ENCODE results near the gene IRX2. TPM values are rescaled to one million over a fixed set of nuclear protein-coding genes. Genes with fewer than 3 reads are reported as not detected.
A peak's percentile ranks its signal among the peaks of the same experiment; 100 is the strongest.

Gene IRX2
- total RNA-seq, 2 experiments from 2014 or later: not detected

GRCh38 chr5:2762744-2763532 lies 11.5 kb upstream of the IRX2 start:
- H3K9me3 Mint-ChIP-seq: no peaks in the 10 kb centered on the region
- H3K4me1 Mint-ChIP-seq (ENCODE audit: low read depth): no peaks in the 10 kb centered on the region
- peaks cover 9% of the 10 kb centered on the region for H3K27me3 Mint-ChIP-seq
- ChIA-PET CTCF (no interaction called here), POLR2A (no interaction called here)
- H3K4me3 Mint-ChIP-seq: no peak overlapping the region
- no peak overlapping the region for H3K27ac Mint-ChIP-seq
- DNase-seq: no peak
- intact Hi-C loops (cut with micrococcal nuclease): no loop called here
- H3K36me3 Mint-ChIP-seq: no peaks in the 10 kb centered on the region

GRCh38 chr5:2761921-2762488 lies 10.5 kb upstream of the IRX2 start:
- DNase-seq: no peak
- ChIA-PET CTCF (no interaction called here), POLR2A (no interaction called here)
- no peaks in the 10 kb centered on the region for H3K9me3 Mint-ChIP-seq
- intact Hi-C loops (cut with micrococcal nuclease): no loop called here
- H3K36me3 Mint-ChIP-seq: no peaks in the 10 kb centered on the region
- no peaks in the 10 kb centered on the region for H3K4me1 Mint-ChIP-seq (ENCODE audit: low read depth)
- no peak overlapping the region for H3K4me3 Mint-ChIP-seq
- no peak overlapping the region for H3K27ac Mint-ChIP-seq
- H3K27me3 Mint-ChIP-seq: peaks cover 17% of the 10 kb centered on the region

DNA sequence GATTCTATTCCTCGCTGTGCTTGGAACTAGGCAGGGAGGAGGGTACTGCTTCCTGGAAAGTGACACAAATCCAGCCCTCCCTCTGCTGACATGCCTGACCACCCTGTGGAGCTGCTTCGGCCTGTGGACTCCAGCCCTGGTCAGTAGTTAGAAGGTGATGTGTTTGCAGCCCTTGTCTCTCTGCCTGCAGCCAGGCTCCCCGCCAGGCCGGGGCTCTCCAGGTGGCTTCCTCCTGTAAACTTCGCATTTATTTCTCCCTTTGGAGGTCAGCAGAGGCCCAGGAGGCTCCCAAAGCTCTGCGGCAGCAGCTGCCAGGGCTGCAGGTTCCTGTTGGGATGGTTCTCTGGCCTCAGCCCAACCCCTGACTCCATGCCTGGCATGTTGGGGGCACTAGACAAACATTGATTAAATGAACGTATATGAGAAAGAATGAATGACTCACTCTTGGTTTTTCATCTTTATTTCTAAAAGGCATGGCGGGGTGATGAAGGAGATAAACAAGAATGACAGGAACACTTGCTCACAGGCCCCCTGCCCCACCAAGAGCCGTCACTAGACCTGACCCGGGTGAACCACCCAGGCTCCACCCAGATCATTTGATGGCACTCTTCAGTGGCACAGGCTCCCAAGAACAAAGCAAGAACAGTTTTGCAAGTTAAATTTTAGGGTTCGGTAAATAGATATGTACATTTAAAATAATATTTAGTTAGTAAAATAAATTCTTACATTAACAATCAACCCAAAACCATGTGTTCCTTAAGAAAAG lies 8.4 kb upstream of the IRX2 start:
- intact Hi-C loops (cut with micrococcal nuclease): no loop called here
- CTCF ChIA-PET: no interaction called here

DNA sequence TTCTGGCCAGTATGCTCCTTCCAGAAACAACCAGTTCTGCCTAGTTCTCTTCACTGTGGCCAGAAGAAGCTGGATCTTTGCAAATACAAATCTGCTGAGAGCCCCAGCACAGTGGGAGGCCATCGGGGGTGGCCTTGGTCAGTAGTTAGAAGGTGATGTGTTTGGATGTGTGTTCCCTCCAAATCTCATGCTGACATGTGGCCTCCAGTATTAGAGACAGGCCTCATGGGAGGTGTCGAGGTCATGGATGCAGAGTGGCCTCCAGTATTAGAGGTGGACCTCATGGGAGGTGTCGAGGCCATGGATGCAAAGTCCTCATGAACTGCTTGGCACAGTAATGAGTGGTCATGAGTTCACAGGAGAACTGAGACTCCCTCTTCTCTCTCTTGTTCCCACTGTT lies 7.6 kb upstream of the IRX2 start:
- no peaks in the 10 kb centered on the region for H3K36me3 Mint-ChIP-seq
- CTCF ChIA-PET: no interaction called here
- DNase-seq: no peak
- H3K4me3 Mint-ChIP-seq: no peak overlapping the region
- H3K27me3 Mint-ChIP-seq: peaks cover 37% of the 10 kb centered on the region
- no peaks in the 10 kb centered on the region for H3K9me3 Mint-ChIP-seq
- H3K4me1 Mint-ChIP-seq (ENCODE audit: low read depth): peaks cover 12% of the 10 kb centered on the region
- intact Hi-C loops (cut with micrococcal nuclease): no loop called here
- POLR2A ChIA-PET: no interaction called here
- no peak overlapping the region for H3K27ac Mint-ChIP-seq

More for the DNA sequence above, 8.4 kb upstream of the IRX2 start:
- POLR2A ChIA-PET: no interaction called here
- H3K36me3 Mint-ChIP-seq: no peaks in the 10 kb centered on the region
- H3K27ac Mint-ChIP-seq: no peak overlapping the region
- DNase-seq: no peak
- peaks cover 32% of the 10 kb centered on the region for H3K27me3 Mint-ChIP-seq
- H3K4me1 Mint-ChIP-seq (ENCODE audit: low read depth): peaks cover 12% of the 10 kb centered on the region
- H3K9me3 Mint-ChIP-seq: no peaks in the 10 kb centered on the region
- no peak overlapping the region for H3K4me3 Mint-ChIP-seq

DNA sequence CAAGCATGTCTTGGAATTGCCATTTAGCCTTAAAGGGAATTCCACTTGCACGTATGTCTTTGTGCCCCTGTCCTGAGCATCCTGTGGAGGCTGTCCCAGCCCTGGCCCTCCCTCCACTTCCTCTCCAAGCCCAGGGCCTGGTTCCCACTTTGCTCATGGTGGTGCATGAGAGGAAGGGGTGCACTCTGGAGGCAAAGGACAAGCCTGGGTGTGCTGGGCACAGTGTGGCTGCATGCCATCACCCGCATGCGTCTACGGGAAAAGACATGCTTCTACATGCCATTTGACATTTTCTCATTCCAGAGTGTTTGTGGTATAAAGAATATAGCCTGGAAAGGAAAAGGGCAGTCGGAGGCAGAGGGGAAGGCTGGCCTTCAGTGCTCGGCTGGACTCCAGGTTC lies 7.2 kb upstream of the IRX2 start:
- H3K27me3 Mint-ChIP-seq: peaks cover 38% of the 10 kb centered on the region
- no peak overlapping the region for H3K27ac Mint-ChIP-seq
- intact Hi-C loops (cut with micrococcal nuclease): no loop called here

GRCh38 chr5:2757563-2758351 lies 6.3 kb upstream of the IRX2 start:
- H3K36me3 Mint-ChIP-seq: no peaks in the 10 kb centered on the region
- H3K27me3 Mint-ChIP-seq: peaks cover 47% of the 10 kb centered on the region
- ChIA-PET CTCF (no interaction called here), POLR2A (no interaction called here)
- DNase-seq: no peak
- peaks cover 12% of the 10 kb centered on the region for H3K4me1 Mint-ChIP-seq (ENCODE audit: low read depth)
- H3K4me3 Mint-ChIP-seq: no peak overlapping the region
- H3K27ac Mint-ChIP-seq: no peak overlapping the region
- intact Hi-C loops (cut with micrococcal nuclease): no loop called here
- no peaks in the 10 kb centered on the region for H3K9me3 Mint-ChIP-seq

More for the DNA sequence above, 7.2 kb upstream of the IRX2 start:
- Mint-ChIP-seq H3K36me3 (no peaks in the 10 kb centered on the region), H3K4me1 (ENCODE audit: low read depth) (peaks cover 12% of the 10 kb centered on the region), H3K4me3 (no peak overlapping the region), H3K9me3 (no peaks in the 10 kb centered on the region)
- DNase-seq: no peak
- ChIA-PET CTCF (no interaction called here), POLR2A (no interaction called here)

GRCh38 chr5:2756211-2757152 lies 5.0 kb upstream of the IRX2 start:
- POLR2A ChIA-PET: no interaction called here

GRCh38 chr5:2755681-2756171 lies 4.2 kb upstream of the IRX2 start:
- peaks cover 50% of the 10 kb centered on the region for H3K27me3 Mint-ChIP-seq
- H3K9me3 Mint-ChIP-seq: no peaks in the 10 kb centered on the region
- no peak for DNase-seq
- H3K4me3 Mint-ChIP-seq: no peak overlapping the region
- CTCF ChIA-PET: no interaction called here
- intact Hi-C loops (cut with micrococcal nuclease): no loop called here
- peaks cover 12% of the 10 kb centered on the region for H3K4me1 Mint-ChIP-seq (ENCODE audit: low read depth)
- H3K27ac Mint-ChIP-seq: no peak overlapping the region
- POLR2A ChIA-PET: no interaction called here
- peaks cover 3% of the 10 kb centered on the region for H3K36me3 Mint-ChIP-seq

More at GRCh38 chr5:2756211-2757152, 5.0 kb upstream of the IRX2 start:
- H3K36me3 Mint-ChIP-seq: peaks cover 3% of the 10 kb centered on the region
- DNase-seq: no peak
- CTCF ChIA-PET: no interaction called here
- peaks cover 12% of the 10 kb centered on the region for H3K4me1 Mint-ChIP-seq (ENCODE audit: low read depth)
- H3K27ac Mint-ChIP-seq: no peak overlapping the region
- H3K27me3 Mint-ChIP-seq: peaks cover 51% of the 10 kb centered on the region
- intact Hi-C loops (cut with micrococcal nuclease): no loop called here
- no peaks in the 10 kb centered on the region for H3K9me3 Mint-ChIP-seq
- H3K4me3 Mint-ChIP-seq: peak overlapping the region; percentile 26

GRCh38 chr5:2755076-2755680 lies 3.7 kb upstream of the IRX2 start:
- Mint-ChIP-seq H3K27me3 (peaks cover 53% of the 10 kb centered on the region), H3K36me3 (peaks cover 3% of the 10 kb centered on the region), H3K4me1 (ENCODE audit: low read depth) (peaks cover 12% of the 10 kb centered on the region), H3K9me3 (peaks cover under 1% of the 10 kb centered on the region), H3K4me3 (no peak overlapping the region), H3K27ac (no peak overlapping the region)
- no peak for DNase-seq
- intact Hi-C loops (cut with micrococcal nuclease): no loop called here
- POLR2A ChIA-PET: no interaction called here
- CTCF ChIA-PET: no interaction called here

DNA sequence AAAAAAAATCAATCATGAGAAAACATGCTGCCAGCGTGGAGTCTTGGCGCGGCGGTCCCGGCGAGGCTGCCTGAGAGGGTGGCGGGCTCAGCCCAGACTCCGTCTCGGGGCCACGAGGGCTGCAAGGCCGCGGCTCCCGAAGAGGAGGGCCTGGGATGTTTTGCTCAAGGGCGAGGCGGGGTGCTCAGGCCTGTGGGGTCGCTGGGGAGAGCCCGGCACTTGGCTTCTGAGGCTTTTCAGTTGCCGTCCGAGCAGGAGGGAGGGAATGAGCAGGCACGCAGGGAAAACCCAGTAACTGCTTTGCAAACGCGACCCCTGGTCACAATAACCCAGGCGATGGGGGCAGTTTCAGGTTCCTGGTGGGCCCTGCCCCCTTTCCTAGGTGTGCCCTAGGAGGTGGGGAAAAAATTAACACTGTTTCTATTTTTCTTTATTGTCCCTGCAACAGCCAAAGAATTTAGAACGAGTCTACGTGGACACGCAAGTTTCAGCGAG lies 3.2 kb upstream of the IRX2 start:
- Mint-ChIP-seq H3K4me3 (no peak overlapping the region), H3K27ac (no peak overlapping the region), H3K4me1 (ENCODE audit: low read depth) (peaks cover 12% of the 10 kb centered on the region), H3K36me3 (peaks cover 6% of the 10 kb centered on the region), H3K27me3 (peaks cover 59% of the 10 kb centered on the region), H3K9me3 (peaks cover 4% of the 10 kb centered on the region)
- intact Hi-C loops (cut with micrococcal nuclease): loop anchor here (5.0 kb wide), 1 partner anchor 872 kb away; the partner anchor contains the start of gene IRX4
- DNase-seq: no peak
- ChIA-PET CTCF (no interaction called here), POLR2A (no interaction called here)

Data from activated CD4-positive, alpha-beta memory T cell treated with anti-CD3 and anti-CD28 coated beads for 36 hours (primary cell).